Forelimb muscle (tissue), 1 donor: Measurements from ENCODE around the gene TMIE. TPM values are rescaled to one million over a fixed set of nuclear protein-coding genes. Genes with fewer than 3 reads are reported as not detected.
"Not testable (repeated sequence)": the region's sequence is repeated elsewhere in the genome, so short reads cannot be mapped to it uniquely, and the experiment has no call there.

Source experiments
- DNase-seq: peaks from one replicate; pipeline ENCODE4 v3.0.0-alpha.2; 2013; ENCODE audit warnings: low read depth
- polyA plus RNA-seq: library from polyadenylated mRNA; unstranded; fragments of 120-200 nt; gene quantifications from one replicate; pipeline ENCODE4 v1.2.1, GENCODE V29; 2013; ENCODE audit not compliant: insufficient read length

Gene TMIE
- polyA plus RNA-seq, 1 donor: 1.2 TPM

GRCh38 chr3:46685446-46685845, 15.7 kb upstream of the TMIE start:
- DNase-seq: no peak

DNA sequence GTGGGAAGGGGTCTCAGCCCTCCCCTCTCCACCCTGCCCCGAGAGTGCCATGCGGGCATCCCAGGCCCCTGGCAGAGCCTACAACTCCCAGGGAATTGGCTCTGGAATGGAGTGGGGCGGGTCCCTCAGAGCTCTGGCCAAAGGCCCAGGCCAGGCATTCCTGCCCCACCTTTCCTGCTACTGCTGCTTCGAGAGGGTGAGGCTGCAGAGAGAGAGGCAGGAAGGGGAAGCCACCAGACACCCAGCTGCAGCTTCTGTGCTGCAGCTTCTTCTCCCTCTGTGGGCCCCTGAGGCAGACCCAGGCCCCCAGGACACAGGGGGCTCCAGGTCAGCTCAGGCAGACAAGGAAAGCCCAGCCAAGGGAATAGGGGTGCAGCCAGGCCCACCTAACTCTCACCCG, 10.4 kb upstream of the TMIE start:
- no peak for DNase-seq

DNA sequence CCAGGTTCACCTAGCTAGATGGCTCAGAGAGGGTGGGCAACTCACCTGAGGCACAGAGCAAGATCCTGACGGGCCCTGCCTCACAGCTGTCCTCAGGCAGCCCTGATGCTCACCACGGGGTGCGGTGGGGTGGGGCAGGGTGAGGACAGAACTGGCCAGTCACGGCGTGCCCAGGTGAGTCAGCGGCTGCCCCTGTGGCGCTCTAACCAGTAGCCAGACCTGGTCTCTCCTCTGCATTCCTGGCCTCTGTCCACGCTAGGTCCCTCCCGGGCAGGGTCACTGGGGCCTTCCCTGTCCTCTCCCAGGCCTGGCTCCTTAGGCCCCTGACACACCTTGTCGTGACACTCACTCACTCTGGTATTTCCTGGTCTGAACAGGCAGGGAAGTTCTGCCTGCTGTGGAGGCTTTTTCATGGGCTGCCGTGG, 8.6 kb upstream of the TMIE start:
- DNase-seq: no peak

- DNase-seq: no peak
Observed at GRCh38 chr3:46693038-46693891, 7.9 kb upstream of the TMIE start, which contains the start of gene ALS2CL. TSS of gene ALS2CL (minus strand) at chr3:46693679. CDS start at chr3:46689440, 4,239 bp downstream.

- DNase-seq: no peak
Observed at GRCh38 chr3:46693892-46694226, 7.3 kb upstream of the TMIE start.

DNA sequence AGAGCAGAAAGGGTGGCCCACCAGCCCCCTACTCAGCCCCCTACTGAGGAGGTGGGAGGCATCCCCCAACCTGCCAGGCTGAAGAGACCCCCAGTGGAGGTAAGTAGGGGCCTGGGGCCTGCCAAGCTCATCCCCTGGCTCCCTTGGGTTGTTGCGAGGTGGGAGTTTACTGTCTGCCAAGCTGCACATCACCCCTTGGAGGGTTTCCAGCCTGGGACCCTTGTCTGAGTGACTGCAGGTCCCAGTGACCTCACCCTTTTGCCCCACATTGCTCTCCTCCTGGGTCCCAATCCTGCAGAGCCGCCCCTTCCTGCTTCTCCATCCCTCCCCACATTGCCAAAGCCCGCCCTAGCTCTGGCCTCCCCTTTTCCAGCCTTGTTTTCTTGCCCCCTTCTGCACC, 6.7 kb upstream of the TMIE start:
- DNase-seq: no peak

DNA sequence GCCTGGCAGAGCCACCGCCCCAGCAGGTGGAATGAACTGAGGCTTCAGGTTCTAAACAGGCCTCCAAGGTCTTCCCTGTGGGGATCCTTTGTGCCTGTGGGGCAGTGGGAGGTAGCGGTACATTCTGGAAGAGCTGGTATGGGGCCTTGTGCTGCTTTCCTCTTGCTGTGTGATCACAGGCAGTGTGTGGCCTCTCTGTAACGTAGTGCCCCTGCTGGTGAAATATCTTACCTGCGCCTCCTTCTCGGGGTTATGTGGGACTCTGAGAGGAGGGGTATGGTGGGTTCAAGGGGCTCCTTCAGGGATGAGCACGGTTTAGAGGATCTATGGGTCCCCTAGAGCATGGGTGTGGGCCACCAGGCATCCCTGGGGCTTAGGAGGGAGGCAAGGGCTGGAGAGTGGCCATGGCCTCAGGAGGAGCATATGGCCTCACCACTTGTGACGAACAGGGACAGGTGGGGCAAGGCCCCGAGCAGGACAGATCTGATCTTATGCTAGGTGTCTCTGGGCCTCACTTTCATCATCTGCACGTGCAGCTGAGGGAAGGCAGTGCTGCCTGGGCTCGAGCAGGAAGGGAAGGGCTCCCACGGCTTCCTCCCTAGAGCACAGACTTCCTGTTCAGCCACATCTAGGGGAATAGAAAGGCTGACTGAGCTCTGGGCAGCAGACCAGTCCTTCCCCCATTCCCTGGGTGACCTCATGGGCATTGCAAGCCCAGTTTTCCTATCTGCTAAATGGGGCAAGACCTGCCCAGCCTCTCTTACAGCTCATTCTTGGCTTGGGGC, 5.8 kb upstream of the TMIE start:
- peak; percentile 34 for DNase-seq

- DNase-seq: no peak
Observed at GRCh38 chr3:46695962-46696894, 5.0 kb upstream of the TMIE start.

DNA sequence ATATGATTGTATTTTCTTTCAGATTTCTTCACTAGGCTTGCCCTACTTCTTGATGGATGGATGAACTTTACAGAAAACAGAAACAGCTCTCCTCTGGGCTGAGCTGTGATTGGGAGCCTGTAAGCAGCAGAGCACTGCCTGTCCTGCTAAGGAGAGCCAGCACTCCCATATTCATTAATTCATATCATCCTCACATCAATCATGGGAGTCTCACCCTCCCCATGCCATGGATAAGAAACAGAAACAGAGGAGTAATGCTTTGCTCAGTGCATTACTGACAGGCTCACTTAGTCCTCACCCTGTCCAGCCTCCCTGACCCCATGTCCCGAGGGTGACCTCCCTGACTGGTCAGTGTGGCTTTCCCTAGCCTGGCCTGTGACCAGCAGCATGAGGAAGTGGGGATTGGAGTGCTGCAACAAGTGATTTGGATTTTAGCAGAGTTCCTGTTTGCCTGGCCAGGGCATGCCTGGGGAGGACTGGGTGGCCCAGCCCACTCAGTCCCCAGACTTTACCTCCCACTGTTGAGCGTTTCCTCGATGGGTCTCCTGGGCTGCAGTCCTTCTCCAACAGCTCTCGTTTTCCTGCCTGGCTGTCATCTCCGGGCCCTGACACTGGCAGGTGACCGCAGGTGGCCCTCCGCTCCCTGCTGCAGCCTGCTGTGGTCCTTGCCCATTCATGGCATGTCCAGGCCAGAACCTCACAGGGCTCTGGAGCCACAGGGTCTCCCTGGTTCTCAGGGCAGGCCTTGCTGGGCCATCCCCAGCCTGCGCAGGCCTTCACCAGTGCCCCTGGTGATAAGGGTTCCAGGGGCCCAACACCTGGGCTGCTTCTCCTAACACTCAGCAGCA, 1.3 kb upstream of the TMIE start:
- no peak for DNase-seq

DNA sequence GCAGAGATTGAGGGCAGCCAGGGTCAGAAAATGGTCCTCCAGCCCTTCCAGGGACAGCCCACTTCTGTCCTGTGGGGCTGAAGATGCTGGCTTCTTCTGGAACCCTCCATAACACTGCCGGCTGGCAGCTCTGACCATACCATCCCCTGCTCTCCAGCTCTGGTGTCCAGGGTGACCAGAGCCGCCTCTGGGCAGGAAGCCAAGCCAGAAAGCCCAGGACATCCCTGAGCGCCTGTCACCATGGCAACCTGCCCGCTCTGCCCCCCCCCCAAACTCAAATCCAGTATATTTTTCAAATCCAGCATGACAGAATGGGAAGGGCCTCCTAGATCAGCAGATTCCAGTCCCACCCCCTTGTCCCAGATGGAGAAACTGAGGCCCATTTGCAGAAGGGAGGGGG, 420 bp upstream of the TMIE start:
- no peak for DNase-seq

GRCh38 chr3:46702246-46703012, 1.2 kb downstream of the TMIE start:
- no peak for DNase-seq

GRCh38 chr3:46703013-46703520, 1.9 kb downstream of the TMIE start:
- DNase-seq: no peak

DNA sequence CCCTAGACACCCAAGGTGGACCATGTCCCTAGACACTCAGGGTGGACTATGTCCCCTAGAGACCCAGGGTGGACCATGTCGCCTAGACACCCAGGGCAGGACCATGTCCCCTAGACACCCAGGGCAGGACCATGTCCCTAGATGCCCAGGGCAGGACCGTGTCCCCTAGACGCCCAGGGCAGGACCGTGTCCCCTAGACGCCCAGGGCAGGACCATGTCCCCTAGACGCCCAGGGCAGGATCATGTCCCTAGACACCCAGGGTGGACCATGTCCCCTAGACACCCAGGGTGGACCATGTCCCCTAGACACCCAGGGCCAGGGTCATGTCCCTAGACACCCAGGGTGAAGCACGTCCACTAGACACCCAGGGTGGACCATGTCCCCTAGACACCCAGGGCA, 3.2 kb downstream of the TMIE start:
- not testable (repeated sequence) for DNase-seq

DNA sequence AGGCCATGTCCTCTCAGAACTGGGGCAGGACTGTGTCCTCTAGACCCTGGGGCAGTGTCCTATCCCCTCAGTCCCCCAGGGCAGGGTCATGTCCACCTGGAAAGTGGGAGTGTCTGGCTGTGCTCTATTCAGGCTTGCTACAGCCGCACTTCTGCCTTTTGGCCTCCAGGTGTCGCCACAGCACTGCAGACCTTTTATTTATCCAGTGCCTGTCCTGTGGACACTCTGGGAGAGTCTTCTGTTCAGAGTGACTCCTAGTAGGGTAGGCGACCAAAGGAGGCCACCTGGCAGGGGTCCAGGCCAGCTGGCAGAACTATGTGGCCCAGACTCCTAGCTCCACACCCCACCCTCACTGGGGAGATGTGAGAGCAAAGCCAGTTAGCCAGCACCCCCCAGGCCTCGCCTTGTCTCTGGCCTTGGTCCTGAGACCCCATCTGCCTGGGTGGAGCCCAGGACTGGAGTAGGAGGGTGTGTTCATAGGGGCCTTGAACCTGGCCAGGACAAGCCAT, 3.9 kb downstream of the TMIE start:
- DNase-seq: peak; percentile 31

- no peak for DNase-seq
Observed at GRCh38 chr3:46705751-46706552, 4.8 kb downstream of the TMIE start.

- DNase-seq: no peak
Observed at GRCh38 chr3:46706771-46707582, 5.8 kb downstream of the TMIE start.

DNA sequence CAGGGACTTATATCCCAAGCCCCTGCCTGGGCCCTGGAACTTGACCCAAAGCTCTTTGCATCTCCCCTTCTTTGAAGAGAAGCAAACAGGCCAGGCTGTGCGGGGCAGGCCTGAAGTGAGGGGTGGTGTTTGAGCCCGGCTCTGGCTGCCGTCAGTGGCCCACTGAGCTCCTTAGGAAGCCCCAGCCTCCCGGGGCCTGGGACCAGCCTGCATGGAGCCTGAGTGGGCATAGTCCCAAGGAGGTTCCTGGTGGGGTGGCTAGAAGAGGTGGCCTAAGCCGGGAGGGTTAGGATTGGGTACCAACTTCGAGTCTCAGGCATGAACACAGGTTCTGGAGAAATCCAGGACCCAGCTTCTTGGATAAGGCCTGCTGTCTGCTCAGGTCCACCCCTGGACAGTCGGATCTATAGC, 6.4 kb downstream of the TMIE start:
- DNase-seq: no peak
